Adrenal gland (tissue), 12 donors: ENCODE measurements around the gene AP2M1. TPM values are rescaled to one million over a fixed set of nuclear protein-coding genes. Genes with fewer than 3 reads are reported as not detected.

Source experiments
- DNase-seq, 7 donors: peaks; one replicate each; pipeline ENCODE4 v3.0.0-alpha.2; 2019 to 2020
- H3K27ac ChIP-seq, 5 donors: fragments of 200-600 bp; sonication (generic) in 4 of 5; 1 replicate in 3 of 5; 2 replicates in 2 of 5; pipeline versions ENCODE4 v1.5.1 to v1.8.0; 2016 to 2020; ENCODE audit warnings: mild to moderate bottlenecking in 1 of 5
- H3K27me3 ChIP-seq: fragments of 200-600 bp; 2 replicates; pipeline ENCODE4 v1.8.0; 2021
- H3K36me3 ChIP-seq, 2 donors: fragments of 200-600 bp; replicated peaks in 1 of 2; 1 replicate in 1 of 2; 2 replicates in 1 of 2; pipeline versions ENCODE4 v1.5.1 to v1.8.0; 2018 to 2022
- H3K4me1 ChIP-seq, 2 donors: fragments of 200-600 bp; replicated peaks in 1 of 2; 1 replicate in 1 of 2; 2 replicates in 1 of 2; pipeline versions ENCODE4 v1.5.1 to v1.8.0; 2018 to 2021
- H3K4me3 ChIP-seq, 4 donors: fragments of 200-600 bp; sonication (generic) in 3 of 4; one replicate each; pipeline ENCODE4 v1.5.1; 2016 to 2018
- H3K9me3 ChIP-seq, 3 donors: fragments of 200-600 bp; sonication (generic) in 1 of 3; replicated peaks in 1 of 3; 1 replicate in 2 of 3; 2 replicates in 1 of 3; pipeline versions ENCODE4 v1.5.1 to v1.8.0; 2016 to 2021
- POLR2A ChIP-seq, 2 donors: fragments of 450-650 bp; IDR thresholded peaks; one replicate each; pipeline ENCODE4 v1.6.1; 2017; ENCODE audit warnings: antibody characterized with exemption in 2 of 2, mild to moderate bottlenecking in 2 of 2, moderate library complexity in 1 of 2
- WGBS, 4 donors: extraction: QIAGEN DNeasy Blood & Tissue Kit in 2 of 4; methylation state at CpG; one replicate each; pipeline versions ENCODE4 v1.1.5 to v1.1.7; 2013 to 2017; 5-methylcytosine and 5-hydroxymethylcytosine counted together
- intact Hi-C, 2 donors: fragments of 100-400 bp; cut with DNase I; formaldehyde crosslinking; loops; one replicate each; pipeline versions ENCODE4 v1.14.1 to v1.15.0; 2022 to 2023
- polyA plus RNA-seq, 3 donors: library from polyadenylated mRNA; stranded (reverse); fragments of 200-250 nt in 2 of 3; fragments of 350-450 nt in 1 of 3; fragmentation: Illumina TruSeq in 1 of 3; extraction: RNeasy Lipid Tissue Mini Kit (QIAGEN cat#74804) in 1 of 3; gene quantifications; one replicate each; pipeline ENCODE4 v1.2.3, GENCODE V29; 2013 to 2014
- total RNA-seq, 9 donors: library from RNA; depleted of rRNA in 4 of 9; stranded (reverse); fragments of >200 nt in 4 of 9; fragments of 120-200 nt in 1 of 9; fragmentation: NEBNext Ultra II Directional in 1 of 9; extraction: Animal tissue kit (Norgen Biotek cat#: 25700) in 1 of 9; gene quantifications; one replicate each; pipeline versions ENCODE4 v1.1.0 to v1.2.4, GENCODE V29; 2013 to 2023
- TF ChIP-seq, protein P1 (sequence below), 6 experiments: fragments of 450-650 bp in 4 of 6; fragments of 200-600 bp in 2 of 6; sonication (generic) in 1 of 6; IDR thresholded peaks; 1 replicate in 5 of 6; 2 replicates in 1 of 6; pipeline versions ENCODE4 v1.5.1 to v1.8.0; 2016 to 2021; ENCODE audit warnings: antibody characterized with exemption in 6 of 6, mild to moderate bottlenecking in 2 of 6, moderate library complexity in 1 of 6
- donor health status: healthy with polysubstance abuse.
- donor health status: Bipolar disorder and iron deficiency.
- donor health status: DM: yes; HTN: yes; CAD: no.
- donor health status: DM: no; HTN: no; CAD: no.
- donor health status: DM: no; HTN: no; CAD: no.
- donor health status: DM: yes; HTN: yes; CAD: no.

Gene AP2M1
- total and polyA plus RNA-seq, 12 donors = 250 to 882 (median 510) TPM

DNA sequence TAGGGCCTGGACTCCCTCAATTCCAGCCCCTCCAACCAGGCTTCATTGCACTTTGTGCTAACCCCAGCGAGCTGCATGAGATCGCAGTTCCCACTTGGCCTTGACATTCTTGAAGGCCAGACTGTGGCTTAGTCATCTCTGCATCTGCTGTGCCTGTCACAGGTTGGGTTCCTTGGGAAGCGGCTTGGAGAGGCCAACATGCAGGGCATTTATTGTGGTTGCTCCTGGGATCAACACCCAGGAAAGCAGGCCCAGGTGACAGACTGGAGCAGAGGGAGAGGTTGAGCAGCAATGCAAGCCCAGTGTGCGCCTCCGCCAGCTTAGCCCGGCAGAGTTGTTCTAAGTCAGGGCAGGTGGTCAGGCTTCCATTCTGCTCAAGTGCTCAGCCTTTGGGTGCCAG, 21.9 kb downstream of the AP2M1 start:
- H3K27me3 ChIP-seq = no peaks in the 10 kb centered on the region
- H3K4me1 ChIP-seq = peaks cover 11 to 40% of the 10 kb centered on the region in 2 donors
- H3K4me3 ChIP-seq = no peak overlapping the region
- H3K36me3 ChIP-seq = peaks cover 0 to 44% of the 10 kb centered on the region in 2 donors
- intact Hi-C loops = no loop called here
- TF ChIP-seq, protein P1, sequence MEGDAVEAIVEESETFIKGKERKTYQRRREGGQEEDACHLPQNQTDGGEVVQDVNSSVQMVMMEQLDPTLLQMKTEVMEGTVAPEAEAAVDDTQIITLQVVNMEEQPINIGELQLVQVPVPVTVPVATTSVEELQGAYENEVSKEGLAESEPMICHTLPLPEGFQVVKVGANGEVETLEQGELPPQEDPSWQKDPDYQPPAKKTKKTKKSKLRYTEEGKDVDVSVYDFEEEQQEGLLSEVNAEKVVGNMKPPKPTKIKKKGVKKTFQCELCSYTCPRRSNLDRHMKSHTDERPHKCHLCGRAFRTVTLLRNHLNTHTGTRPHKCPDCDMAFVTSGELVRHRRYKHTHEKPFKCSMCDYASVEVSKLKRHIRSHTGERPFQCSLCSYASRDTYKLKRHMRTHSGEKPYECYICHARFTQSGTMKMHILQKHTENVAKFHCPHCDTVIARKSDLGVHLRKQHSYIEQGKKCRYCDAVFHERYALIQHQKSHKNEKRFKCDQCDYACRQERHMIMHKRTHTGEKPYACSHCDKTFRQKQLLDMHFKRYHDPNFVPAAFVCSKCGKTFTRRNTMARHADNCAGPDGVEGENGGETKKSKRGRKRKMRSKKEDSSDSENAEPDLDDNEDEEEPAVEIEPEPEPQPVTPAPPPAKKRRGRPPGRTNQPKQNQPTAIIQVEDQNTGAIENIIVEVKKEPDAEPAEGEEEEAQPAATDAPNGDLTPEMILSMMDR (IDR thresholded peaks at IDR 0.05) = no peak
- peak in 1 of 2 donors; percentile 21 for TF ChIP-seq POLR2A (IDR thresholded peaks at IDR 0.05)
- H3K27ac ChIP-seq = peak overlapping the region in 4 of 5 donors; percentile 69 to 88 (median 72)
- H3K9me3 ChIP-seq = no peaks in the 10 kb centered on the region
- peak; percentile 63 to 86 (median 84) for DNase-seq
- WGBS, 4 donors = 51 to 57% (median 56%) methylated on average over 5 to 6 of the region's 6 CpGs; no CpG with 5 or more reads in 1 of the 4 donors

DNA sequence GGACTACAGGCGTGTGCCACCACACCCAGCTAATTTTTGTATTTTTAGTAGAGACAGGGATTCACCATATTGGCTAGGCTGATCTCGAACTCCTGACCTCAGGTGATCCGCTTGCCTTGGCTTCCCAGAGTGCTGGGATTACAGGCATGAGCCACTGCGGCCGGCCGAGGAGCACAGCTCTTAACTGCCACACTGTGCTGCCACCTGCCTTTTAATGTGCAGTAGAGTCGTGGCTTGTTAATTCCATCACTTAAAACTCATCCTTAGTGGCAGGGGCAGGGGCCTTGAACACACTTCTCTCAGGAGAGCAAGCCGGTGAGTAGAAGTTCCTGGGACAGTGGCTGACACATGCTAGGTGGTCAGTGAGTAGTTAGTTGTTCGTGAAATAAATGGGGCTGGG, 23.9 kb downstream of the AP2M1 start:
- WGBS, 4 donors = 80 to 98% (median 86%) methylated on average over 9 of the region's 9 CpGs
- Histone ChIP-seq H3K36me3 (peaks cover 0 to 24% of the 10 kb centered on the region in 2 donors), H3K27ac (peak overlapping the region in 1 of 5 donors; percentile 6), H3K4me3 (no peak overlapping the region), H3K4me1 (peaks cover 11 to 40% of the 10 kb centered on the region in 2 donors), H3K27me3 (no peaks in the 10 kb centered on the region), H3K9me3 (no peaks in the 10 kb centered on the region)
- no peak for DNase-seq
- TF ChIP-seq, protein P1 (IDR thresholded peaks at IDR 0.05) = no peak
- no peak for TF ChIP-seq POLR2A (IDR thresholded peaks at IDR 0.05)
- intact Hi-C loops = no loop called here

DNA sequence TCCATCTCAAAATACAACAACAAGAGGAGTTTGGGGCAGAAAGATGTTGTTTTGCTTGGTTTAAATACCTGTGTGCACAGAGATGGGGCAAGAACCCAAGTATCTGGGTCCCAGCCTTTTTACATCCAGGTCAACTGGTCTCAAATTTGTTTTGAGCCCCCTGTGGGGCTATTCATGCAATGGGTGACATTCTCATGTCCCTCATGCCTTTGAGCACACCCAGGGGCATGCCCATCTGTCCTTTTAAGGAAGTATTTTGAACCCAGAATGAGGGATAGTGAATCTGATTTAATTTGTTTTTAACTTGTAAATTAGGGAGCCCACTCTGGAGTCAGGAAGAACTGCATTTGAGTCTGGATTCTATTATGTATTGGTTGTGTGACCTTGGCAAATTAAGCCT, 26.2 kb downstream of the AP2M1 start:
- no peak for DNase-seq
- H3K9me3 ChIP-seq = no peaks in the 10 kb centered on the region
- no peak overlapping the region for H3K4me3 ChIP-seq
- peaks cover 0 to 1% of the 10 kb centered on the region in 2 donors for H3K36me3 ChIP-seq
- no peak for TF ChIP-seq POLR2A (IDR thresholded peaks at IDR 0.05)
- TF ChIP-seq, protein P1 (IDR thresholded peaks at IDR 0.05) = no peak
- no peaks in the 10 kb centered on the region for H3K27me3 ChIP-seq
- H3K27ac ChIP-seq = no peak overlapping the region
- peaks cover 11 to 17% of the 10 kb centered on the region in 2 donors for H3K4me1 ChIP-seq
- intact Hi-C loops = no loop called here

DNA sequence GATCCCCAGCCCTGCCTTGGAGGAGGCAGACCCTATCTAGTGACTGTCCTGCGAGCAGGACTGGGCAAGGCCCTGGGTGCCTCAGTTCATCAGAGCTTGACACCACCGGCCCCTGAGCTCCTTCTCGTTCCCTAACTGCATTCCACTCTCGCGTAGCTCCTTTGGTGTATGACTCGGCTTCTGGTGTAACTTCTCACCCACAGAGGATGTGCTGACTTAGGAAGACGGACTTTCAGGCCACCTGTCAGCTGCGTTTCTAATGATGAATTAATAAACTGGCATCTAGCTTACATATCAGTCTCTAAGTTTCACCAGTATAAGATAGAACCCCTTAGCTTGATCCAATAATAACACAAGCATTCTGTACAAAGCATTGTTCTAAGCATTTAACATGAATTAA, 28.9 kb downstream of the AP2M1 start:
- no peak for TF ChIP-seq POLR2A (IDR thresholded peaks at IDR 0.05)
- TF ChIP-seq, protein P1 (IDR thresholded peaks at IDR 0.05) = no peak
- Histone ChIP-seq H3K36me3 (no peaks in the 10 kb centered on the region), H3K27ac (no peak overlapping the region), H3K27me3 (no peaks in the 10 kb centered on the region), H3K4me3 (no peak overlapping the region), H3K4me1 (no peaks in the 10 kb centered on the region), H3K9me3 (no peaks in the 10 kb centered on the region)
- intact Hi-C loops = no loop called here
- no peak for DNase-seq
- 76 to 90% (median 84%) methylated on average over 8 of the region's 8 CpGs for WGBS, 4 donors
